ENCODE measurements around the gene KLHL40.
"Not testable (repeated sequence)": the region's sequence is repeated elsewhere in the genome, so short reads cannot be mapped to it uniquely, and the experiment has no call there.

The KLHL40 gene

GRCh38 chr3:42713747-42714146, 28.4 kb downstream of the KLHL40 start:
- DNase-seq = no peak
- TF ChIP-seq GATA1 (IDR thresholded peaks at IDR 0.05; ENCODE audit: low read depth, low read length) = no peak
- TF ChIP-seq POLR2A (IDR thresholded peaks at IDR 0.05; ENCODE audit: low read length) = no peak

GRCh38 chr3:42714171-42714852, 29.0 kb downstream of the KLHL40 start:
- TF ChIP-seq POLR2A (IDR thresholded peaks at IDR 0.05; ENCODE audit: low read length) (no peak), GATA1 (IDR thresholded peaks at IDR 0.05; ENCODE audit: low read depth, low read length) (no peak)
- DNase-seq = no peak

- TF ChIP-seq GATA1 (IDR thresholded peaks at IDR 0.05; ENCODE audit: low read depth, low read length) (no peak), POLR2A (IDR thresholded peaks at IDR 0.05; ENCODE audit: low read length) (no peak)
Measured at GRCh38 chr3:42717306-42717705, 32.0 kb downstream of the KLHL40 start.

GRCh38 chr3:42718338-42718737, 33.0 kb downstream of the KLHL40 start:
- DNase-seq = no peak
- no peak for TF ChIP-seq GATA1 (IDR thresholded peaks at IDR 0.05; ENCODE audit: low read depth, low read length)
- TF ChIP-seq POLR2A (IDR thresholded peaks at IDR 0.05; ENCODE audit: low read length) = no peak

More at GRCh38 chr3:42717306-42717705, 32.0 kb downstream of the KLHL40 start:
- DNase-seq = no peak

- DNase-seq = no peak
- TF ChIP-seq POLR2A (IDR thresholded peaks at IDR 0.05; ENCODE audit: low read length) (no peak), GATA1 (IDR thresholded peaks at IDR 0.05; ENCODE audit: low read depth, low read length) (no peak)
Measured at GRCh38 chr3:42719002-42719401, 33.7 kb downstream of the KLHL40 start.

DNA sequence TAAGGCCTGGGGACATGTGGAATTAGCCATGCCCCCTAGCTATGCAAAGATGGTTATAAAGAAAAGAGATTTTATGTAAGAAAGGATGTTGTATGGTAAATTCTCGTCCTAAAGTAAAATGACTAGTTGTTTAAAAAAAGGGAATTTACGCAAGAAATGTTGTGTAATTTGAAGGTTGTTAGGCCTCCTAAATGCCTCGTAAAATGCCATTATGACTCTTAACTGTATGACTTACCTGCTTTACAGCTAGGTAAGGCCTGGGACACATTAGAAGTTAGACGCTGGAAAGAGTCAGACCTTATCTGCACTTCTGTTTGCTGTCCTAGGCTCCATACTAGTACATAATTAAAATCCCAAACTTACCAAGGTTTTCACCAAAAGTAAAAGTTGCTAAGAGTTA, 34.8 kb downstream of the KLHL40 start:
- DNase-seq = no peak
- no peak for TF ChIP-seq POLR2A (IDR thresholded peaks at IDR 0.05; ENCODE audit: low read length)
- TF ChIP-seq GATA1 (IDR thresholded peaks at IDR 0.05; ENCODE audit: low read depth, low read length) = no peak

DNA sequence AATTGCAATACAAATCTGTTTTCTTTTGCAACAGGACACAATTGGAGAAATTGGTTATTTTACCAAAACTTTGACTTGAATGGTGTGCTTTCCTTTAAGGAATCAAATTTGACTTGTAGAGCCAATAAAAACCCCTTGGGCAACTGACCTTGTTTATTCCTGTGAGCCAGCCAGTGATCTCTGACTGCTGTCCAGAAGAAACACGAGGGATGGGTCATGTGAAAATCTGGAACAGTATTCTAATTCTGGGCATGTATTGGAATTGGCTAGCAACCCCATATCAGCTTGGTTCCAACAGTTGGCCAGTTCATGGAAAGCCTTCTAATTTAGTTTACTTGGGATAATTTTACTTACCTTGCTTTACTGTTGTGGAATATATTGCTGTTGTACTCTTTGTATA, 36.4 kb downstream of the KLHL40 start:
- no peak for DNase-seq

DNA sequence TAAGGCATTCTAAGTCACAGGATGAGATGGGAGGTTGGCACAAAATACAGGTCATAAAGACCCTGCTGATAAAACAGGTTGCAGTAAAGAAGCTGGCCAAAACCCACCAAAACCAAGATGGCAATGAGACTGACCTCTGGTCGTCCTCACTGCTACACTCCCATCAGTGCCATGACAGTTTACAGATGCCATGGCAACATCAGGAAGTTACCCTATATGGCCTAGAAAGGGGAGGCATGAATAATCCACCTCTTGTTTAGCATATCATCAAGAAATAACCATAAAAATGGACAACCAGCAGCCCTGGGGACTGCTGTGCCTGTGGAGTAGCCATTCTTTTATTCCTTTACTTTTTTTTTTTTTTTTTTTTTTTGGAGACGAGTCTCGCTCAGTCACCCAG, 37.1 kb downstream of the KLHL40 start:
- not testable (repeated sequence) for DNase-seq

More for the DNA sequence above, 36.4 kb downstream of the KLHL40 start:
- TF ChIP-seq GATA1 (IDR thresholded peaks at IDR 0.05; ENCODE audit: low read depth, low read length) (no peak), POLR2A (IDR thresholded peaks at IDR 0.05; ENCODE audit: low read length) (no peak)

- no peak for DNase-seq
- TF ChIP-seq POLR2A (IDR thresholded peaks at IDR 0.05; ENCODE audit: low read length) (no peak), GATA1 (IDR thresholded peaks at IDR 0.05; ENCODE audit: low read depth, low read length) (no peak)
Measured at GRCh38 chr3:42723219-42723618, 37.9 kb downstream of the KLHL40 start.

DNA sequence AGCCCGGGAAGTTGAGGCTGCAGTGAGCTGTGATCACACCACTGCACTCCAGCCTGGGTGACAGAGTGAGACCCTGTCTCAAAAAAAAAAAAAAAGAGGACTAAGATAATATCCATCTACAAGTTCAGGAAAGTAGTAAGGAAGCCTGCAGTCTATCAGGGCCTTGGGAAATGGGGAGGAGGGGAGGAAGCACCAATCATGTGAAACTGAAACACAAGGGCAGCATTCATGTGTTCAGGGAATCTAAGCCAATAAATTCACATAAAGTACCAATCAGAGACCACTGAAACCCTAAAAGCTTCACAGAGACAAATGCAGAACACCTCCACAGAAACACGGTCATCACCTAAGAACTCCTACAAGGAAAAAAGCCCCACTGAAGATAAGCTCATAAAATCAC, 40.1 kb downstream of the KLHL40 start:
- no peak for DNase-seq
- TF ChIP-seq GATA1 (IDR thresholded peaks at IDR 0.05; ENCODE audit: low read depth, low read length) = no peak
- no peak for TF ChIP-seq POLR2A (IDR thresholded peaks at IDR 0.05; ENCODE audit: low read length)

DNA sequence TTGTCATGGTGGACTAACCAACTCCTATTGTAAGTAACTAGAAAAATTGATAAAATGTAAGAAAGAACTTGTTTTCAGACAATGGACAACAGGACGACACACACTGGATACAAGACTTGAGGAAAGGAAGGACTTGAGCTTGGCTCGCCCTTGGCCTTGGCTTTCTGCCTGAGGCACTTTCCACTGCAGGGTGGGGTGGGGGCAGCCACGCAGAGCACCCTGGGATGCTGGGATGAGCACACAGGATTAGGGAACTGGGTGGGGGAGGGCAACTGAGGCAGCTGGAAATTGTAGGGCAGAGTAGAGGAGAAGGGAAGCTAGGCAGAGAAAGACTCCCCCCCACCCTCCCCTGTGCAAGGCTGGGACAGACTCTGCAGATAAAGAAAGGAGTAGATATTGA, 42.7 kb downstream of the KLHL40 start:
- DNase-seq = no peak
- TF ChIP-seq GATA1 (IDR thresholded peaks at IDR 0.05; ENCODE audit: low read depth, low read length) (no peak), POLR2A (IDR thresholded peaks at IDR 0.05; ENCODE audit: low read length) (no peak)

GRCh38 chr3:42728668-42729364, 43.5 kb downstream of the KLHL40 start:
- TF ChIP-seq GATA1 (IDR thresholded peaks at IDR 0.05; ENCODE audit: low read depth, low read length) (no peak), POLR2A (IDR thresholded peaks at IDR 0.05; ENCODE audit: low read length) (no peak)
- DNase-seq = no peak

DNA sequence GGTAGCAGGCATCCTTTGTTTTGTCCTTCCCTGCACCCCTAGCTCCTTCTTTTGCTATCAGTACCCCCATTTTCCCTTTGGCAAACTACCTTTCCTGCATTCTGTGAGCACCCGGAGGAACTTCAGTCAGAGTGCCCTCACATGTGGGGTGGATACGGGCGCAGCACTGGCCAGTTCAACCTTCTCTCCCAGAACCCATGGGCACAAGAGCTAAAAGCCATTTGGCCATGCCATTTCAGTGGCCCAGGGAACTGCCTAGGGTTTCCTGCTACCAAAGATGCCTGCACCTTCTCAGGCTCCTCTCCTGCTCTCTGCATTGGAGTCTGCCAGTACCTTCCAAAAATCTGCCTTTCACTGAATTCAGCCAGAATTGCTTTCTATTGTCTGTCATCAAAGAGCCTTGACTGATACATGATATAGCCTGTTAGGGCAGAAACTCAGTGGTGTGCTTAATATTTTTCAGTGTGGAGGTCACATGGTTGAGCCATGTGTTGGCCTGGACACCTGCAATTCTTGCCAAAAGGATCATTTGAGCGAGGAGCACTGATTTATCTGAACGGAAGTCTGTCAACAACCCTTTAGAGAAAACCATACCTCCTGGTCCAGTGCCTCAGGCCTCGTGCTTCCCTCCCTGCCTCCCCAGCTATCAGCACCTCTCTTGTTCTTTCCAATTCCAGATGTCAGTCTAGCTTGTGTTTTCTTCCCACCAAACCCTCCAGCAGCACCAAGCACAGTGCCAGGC, 44.2 kb downstream of the KLHL40 start:
- DNase-seq = no peak
- TF ChIP-seq POLR2A (IDR thresholded peaks at IDR 0.05; ENCODE audit: low read length) = no peak
- no peak for TF ChIP-seq GATA1 (IDR thresholded peaks at IDR 0.05; ENCODE audit: low read depth, low read length)

DNA sequence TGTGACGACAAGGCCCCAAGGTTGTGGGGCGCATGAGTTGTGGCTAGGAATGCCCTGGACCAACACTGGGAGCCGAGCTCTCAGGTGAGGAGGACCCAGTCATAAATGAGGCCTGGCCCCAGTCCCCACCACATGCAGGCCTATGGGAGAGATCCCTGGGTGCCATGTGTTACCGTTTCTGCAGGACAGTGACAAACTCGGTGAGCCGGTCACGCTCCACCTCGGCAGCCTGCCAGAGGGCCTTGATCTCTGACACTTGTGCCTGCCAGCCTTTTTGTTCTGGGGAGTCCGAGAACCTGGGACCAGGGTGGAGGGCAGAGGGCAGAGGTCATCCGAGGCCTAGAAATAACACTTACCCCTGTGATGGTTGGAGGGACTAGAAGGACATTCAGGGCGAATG, 45.0 kb downstream of the KLHL40 start:
- TF ChIP-seq POLR2A (IDR thresholded peaks at IDR 0.05; ENCODE audit: low read length) (no peak), GATA1 (IDR thresholded peaks at IDR 0.05; ENCODE audit: low read depth, low read length) (no peak)
- DNase-seq = no peak

Data from erythroblast (primary cell).